ENCODE data around the gene MYH14.

MYH14 gene

DNA sequence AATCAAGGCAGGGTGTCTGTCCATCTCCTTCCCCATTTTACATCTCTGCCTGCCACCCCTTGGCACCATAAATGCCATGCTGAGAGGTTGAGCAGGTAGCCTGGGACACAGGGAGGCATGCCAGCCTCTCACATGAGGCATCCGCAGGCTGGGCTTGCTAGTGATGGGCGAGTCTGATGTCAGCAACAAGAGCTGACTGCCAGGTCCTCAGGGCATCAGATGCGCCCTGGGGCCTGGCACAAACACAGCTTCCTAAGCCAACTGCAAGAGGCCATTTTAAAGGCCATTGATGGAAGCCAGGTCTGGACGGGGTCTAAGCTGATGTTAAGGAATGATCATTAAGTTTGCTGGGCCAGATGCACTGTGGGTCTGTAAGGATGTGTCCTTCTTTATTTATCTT, 34.6 kb downstream of the MYH14 start:
- H3K27ac ChIP-seq: no peak overlapping the region
- TF ChIP-seq CTCF (conservative IDR thresholded peaks at IDR 0.05): no peak
- TF ChIP-seq ZFX (IDR thresholded peaks at IDR 0.05): no peak

GRCh38 chr19:50239921-50240590, 36.6 kb downstream of the MYH14 start:
- TF ChIP-seq CTCF (conservative IDR thresholded peaks at IDR 0.05): no peak
- no peak overlapping the region for H3K27ac ChIP-seq

DNA sequence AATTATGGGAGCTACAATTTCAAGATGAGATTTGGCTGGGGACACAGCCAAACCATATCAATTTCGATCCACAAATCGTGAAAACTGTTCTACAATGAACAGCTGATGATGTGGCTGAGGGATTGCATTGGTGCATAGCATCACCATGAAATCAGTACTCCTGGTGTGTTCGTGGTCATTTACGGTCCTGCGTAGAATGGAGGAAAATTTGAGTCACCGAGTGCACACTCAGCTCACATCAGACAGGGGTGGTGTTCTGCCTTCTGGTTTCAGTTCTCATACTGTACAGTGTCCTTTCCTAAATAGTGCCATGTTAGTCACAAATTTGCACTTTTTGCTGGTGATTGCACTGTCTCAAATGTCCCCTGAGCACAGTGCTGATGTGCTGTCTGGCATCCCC, 39.2 kb downstream of the MYH14 start:
- no peak overlapping the region for H3K27ac ChIP-seq
- TF ChIP-seq CTCF (conservative IDR thresholded peaks at IDR 0.05) (no peak), ZFX (IDR thresholded peaks at IDR 0.05) (no peak)

GRCh38 chr19:50244695-50245094, 41.3 kb downstream of the MYH14 start:
- TF ChIP-seq CTCF (conservative IDR thresholded peaks at IDR 0.05): no peak
- no peak for TF ChIP-seq ZFX (IDR thresholded peaks at IDR 0.05)
- H3K27ac ChIP-seq: no peak overlapping the region

DNA sequence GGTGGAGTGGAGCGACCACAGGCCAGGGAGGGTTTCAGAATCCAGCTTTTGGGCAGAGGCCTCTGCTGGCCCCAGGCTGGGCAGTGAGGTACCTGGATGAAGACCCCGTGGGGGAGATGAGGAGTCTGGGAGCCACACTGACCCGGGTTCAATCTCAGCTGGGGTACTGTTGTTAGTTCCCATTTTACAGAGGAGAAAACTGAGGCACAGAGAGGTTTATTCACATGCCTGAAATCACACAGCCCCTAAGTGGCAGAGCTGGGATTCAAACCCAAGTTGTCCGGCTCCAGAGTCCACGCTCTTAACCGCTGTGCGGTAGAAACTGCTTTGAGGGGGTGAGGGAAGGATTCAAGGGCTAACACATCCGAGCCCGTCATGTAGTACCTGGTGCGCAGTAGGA, 45.0 kb downstream of the MYH14 start:
- no peak overlapping the region for H3K27ac ChIP-seq
- no peak for TF ChIP-seq CTCF (conservative IDR thresholded peaks at IDR 0.05)
- TF ChIP-seq ZFX (IDR thresholded peaks at IDR 0.05): no peak

GRCh38 chr19:50248826-50249225, 45.4 kb downstream of the MYH14 start:
- TF ChIP-seq ZFX (IDR thresholded peaks at IDR 0.05) (no peak), CTCF (conservative IDR thresholded peaks at IDR 0.05) (no peak)
- no peak overlapping the region for H3K27ac ChIP-seq

DNA sequence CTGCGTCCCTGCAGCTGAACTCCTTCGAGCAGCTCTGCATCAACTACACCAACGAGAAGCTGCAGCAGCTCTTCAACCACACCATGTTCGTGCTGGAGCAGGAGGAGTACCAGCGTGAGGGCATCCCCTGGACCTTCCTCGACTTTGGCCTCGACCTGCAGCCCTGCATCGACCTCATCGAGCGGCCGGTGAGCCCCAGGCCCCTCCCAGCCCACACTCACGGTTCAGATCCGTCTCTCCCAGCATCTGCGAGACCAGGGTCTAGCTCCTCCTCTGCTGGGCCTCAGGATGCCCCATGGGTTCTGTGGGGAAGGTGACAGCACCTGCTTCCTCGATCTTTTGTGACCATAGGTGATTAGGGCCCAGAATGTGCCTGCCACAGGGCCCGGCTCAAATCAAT, 46.2 kb downstream of the MYH14 start:
- no peak for TF ChIP-seq CTCF (conservative IDR thresholded peaks at IDR 0.05)
- TF ChIP-seq ZFX (IDR thresholded peaks at IDR 0.05): no peak
- H3K27ac ChIP-seq: no peak overlapping the region
